Epithelial cell of umbilical artery (primary cell): Measurements from ENCODE around the gene CACNA1H. TPM values are rescaled to one million over a fixed set of nuclear protein-coding genes. Genes with fewer than 3 reads are reported as not detected.

Source experiments
- total RNA-seq: library from RNA; depleted of rRNA; stranded (reverse); fragments of >200 nt; gene quantifications from 2 replicates; pipeline ENCODE4 v1.2.3, GENCODE V29; 2014

CACNA1H gene
- under 0.01 and 0.15 TPM in 2 replicates for total RNA-seq

DNA sequence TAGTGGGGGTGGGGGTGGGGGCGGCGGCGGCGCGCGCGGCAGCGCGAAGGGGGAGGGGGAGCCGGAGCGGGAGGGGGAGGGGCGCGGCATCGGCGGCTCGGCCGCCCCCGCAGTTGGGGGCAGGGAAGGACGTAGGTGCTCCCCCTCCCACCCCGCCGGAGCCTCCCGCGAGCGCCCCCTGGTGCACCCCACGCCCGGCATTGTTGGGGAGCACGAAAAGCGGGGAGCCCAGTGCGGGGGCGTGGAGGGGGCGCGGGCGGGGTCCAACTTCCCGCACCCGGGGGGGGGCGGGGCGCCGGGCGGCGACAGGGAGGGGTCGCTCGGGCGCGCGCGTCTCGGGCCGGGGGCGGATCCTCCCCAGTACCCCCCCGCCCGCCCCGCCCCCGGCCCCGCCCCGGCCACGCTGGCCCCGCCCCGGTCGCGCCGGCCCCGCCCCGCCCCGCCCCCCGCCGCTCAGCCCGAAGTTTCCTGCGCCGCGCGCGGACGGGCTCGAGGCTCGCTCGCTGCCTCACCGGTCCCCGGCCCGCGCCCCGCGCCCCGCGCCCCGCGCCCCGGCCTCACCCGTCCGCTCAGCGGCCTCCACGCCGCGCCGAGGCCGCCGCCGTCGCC lies at the start of gene CACNA1H:
TSS of gene CACNA1H (plus strand) at position 456 of the 609 bp plus-strand sequence. CDS start 632 bp downstream, outside the sequence.

DNA sequence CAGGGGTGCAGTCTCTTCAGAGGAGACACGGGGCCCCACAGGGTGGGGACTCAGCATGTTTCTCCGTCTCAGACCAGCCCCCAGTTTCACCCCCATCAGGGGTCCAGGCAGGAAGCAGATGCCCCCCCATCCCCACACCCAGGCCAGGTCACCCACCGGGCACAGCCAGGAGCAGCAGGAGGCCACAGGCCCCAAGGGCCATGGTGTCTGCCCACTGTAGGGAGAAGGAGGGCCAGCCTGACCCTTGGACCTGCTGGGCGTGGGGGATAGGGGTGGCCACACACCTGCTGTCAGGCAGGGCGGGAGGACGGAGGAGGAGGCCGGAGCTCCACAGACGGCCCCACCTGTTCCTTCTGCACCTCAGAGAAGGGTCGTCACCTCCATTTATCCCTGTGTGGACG lies 72.1 kb downstream of the CACNA1H start, which contains the start of gene TPSG1:
TSS of gene TPSG1 (minus strand) at position 218 of the 401 bp plus-strand sequence. CDS start at position 202, 16 bp downstream.

DNA sequence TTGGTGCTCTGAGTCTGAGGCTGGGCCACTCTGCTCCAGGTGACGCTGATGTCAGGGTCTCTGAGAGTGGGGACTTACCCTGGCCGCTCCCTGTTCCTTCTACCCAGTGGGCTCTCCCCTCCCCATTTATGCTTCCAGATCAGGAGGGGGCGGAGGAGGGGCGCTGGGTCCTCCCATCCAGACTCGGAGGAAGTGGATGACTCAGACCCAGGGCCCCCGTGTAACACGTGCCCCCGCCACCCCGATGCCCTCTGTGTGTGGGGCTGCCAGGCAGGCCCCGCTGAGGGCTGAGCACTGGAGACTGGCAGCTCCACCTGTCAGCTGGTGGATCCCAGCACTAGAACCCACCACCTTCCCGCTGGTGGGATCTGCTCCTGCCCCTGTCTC lies 77.2 kb downstream of the CACNA1H start, which contains the start of gene TPSB2:
TSS of gene TPSB2 (minus strand) at position 101 of the 387 bp plus-strand sequence. CDS start 233 bp downstream, outside the sequence.

DNA sequence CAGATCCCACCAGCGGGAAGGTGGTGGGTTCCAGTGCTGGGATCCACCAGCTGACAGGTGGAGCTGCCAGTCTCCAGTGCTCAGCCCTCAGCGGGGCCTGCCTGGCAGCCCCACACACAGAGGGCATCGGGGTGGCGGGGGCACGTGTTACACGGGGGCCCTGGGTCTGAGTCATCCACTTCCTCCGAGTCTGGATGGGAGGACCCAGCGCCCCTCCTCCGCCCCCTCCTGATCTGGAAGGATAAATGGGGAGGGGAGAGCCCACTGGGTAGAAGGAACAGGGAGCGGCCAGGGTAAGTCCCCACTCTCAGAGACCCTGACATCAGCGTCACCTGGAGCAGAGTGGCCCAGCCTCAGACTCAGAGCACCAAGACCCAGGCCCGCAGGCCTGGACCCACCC lies 87.5 kb downstream of the CACNA1H start, which contains the start of gene TPSAB1:
TSS of gene TPSAB1 (plus strand) at position 270 of the 400 bp plus-strand sequence. CDS start 234 bp downstream, outside the sequence.

DNA sequence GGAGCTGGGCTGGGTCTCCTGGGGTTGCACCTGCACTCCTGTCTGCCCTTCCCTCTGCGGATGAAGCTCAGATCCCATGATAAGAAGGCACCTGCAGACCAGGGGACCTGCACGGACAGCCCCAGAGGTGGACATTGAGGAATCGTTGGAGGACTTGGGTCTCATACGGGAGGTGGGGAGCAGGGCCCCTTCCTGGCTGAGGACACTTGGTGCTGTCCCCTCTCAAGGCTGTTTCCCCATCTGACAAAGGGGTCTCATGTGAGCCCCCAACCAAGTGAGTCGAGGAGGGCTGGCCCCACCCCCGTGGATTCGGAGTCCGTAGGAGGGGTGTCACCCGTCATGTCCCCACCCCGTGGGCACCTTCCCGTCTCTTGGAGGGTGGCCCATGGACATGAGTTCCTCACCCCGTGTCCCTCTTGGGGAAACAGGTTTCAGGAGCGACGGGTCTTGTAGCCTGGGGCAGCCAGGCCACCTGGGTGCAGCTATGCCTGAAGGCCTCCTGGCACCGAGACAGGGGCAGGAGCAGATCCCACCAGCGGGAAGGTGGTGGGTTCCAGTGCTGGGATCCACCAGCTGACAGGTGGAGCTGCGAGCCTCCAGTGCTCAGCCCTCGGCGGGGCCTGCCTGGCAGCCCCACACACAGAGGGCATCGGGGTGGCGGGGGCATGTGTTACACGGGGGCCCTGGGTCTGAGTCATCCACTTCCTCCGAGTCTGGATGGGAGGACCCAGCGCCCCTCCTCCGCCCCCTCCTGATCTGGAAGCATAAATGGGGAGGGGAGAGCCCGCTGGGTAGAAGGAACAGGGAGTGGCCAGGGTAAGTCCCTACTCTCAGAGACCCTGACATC lies 102.6 kb downstream of the CACNA1H start, which contains the start of gene TPSD1:
TSS of gene TPSD1 (plus strand) at position 794 of the 847 bp plus-strand sequence. CDS start 212 bp downstream, outside the sequence.

Other genes starting within 250 kb of the CACNA1H start
- 3.3 and 15.9 TPM in 2 replicates for gene LMF1, start 182.1 kb upstream of the CACNA1H start, total RNA-seq
- gene SOX8, start 171.3 kb upstream of the CACNA1H start, total RNA-seq = 0.30 and 0.65 TPM in 2 replicates
- not detected in 2 replicates for gene SSTR5, start 80.4 kb upstream of the CACNA1H start, total RNA-seq
- not detected in 2 replicates for gene C1QTNF8, start 56.9 kb upstream of the CACNA1H start, total RNA-seq
- gene TPSG1, start 72.2 kb downstream of the CACNA1H start, total RNA-seq = not detected in 2 replicates
- not detected in 2 replicates for gene TPSB2, start 77.1 kb downstream of the CACNA1H start, total RNA-seq
- gene TPSAB1, start 87.6 kb downstream of the CACNA1H start, total RNA-seq = not detected in 2 replicates
- not detected in 2 replicates for gene TPSD1, start 103.0 kb downstream of the CACNA1H start, total RNA-seq
- gene UBE2I, start 156.5 kb downstream of the CACNA1H start, total RNA-seq = 51.2 and 57.8 TPM in 2 replicates
- gene BAIAP3, start 180.5 kb downstream of the CACNA1H start, total RNA-seq = 0.32 and 0.91 TPM in 2 replicates
- gene TSR3, start 198.8 kb downstream of the CACNA1H start, total RNA-seq = 91.3 and 120 TPM in 2 replicates
- gene GNPTG, start 198.8 kb downstream of the CACNA1H start, total RNA-seq = 21.3 and 26.3 TPM in 2 replicates